ENCODE measurements around the gene PTPRT. TPM values are rescaled to one million over a fixed set of nuclear protein-coding genes. Genes with fewer than 3 reads are reported as not detected.

PTPRT gene
- total RNA-seq, 1 experiment from 2014 or later = not detected

GRCh38 chr20:42886046-42886445, 303.7 kb downstream of the PTPRT start:
- ChIA-PET RAD21 (ENCODE audit: low non-redundant PET in 1 of 2, low total read pairs in 2 of 2, uncharacterized antibody in 2 of 2, unreplicated experiment in 2 of 2) (no interaction called here), POLR2A (no interaction called here), CTCF (no interaction called here)
- H3K4me3 ChIP-seq (replicated peaks in 1 of 2; ENCODE audit: low read depth in 1 of 2, low read length in 2 of 2) = no peak overlapping the region
- no peaks in the 10 kb centered on the region for H3K9me2 ChIP-seq (ENCODE audit: insufficient read depth)
- DNase-seq (ENCODE audit: low read depth, low spot score) = no peak
- no peaks in the 10 kb centered on the region for H3K27me3 ChIP-seq (ENCODE audit: insufficient read depth, low read length)
- no peak overlapping the region for H3K27ac ChIP-seq (ENCODE audit: low read depth, low read length)
- TF ChIP-seq CBX3 (IDR thresholded peaks at IDR 0.05; ENCODE audit: low read depth) = no peak
- no peak for TF ChIP-seq ZFX (IDR thresholded peaks at IDR 0.05)
- no peak for TF ChIP-seq FOSL1 (IDR thresholded peaks at IDR 0.05; ENCODE audit: low read depth)
- no peak for TF ChIP-seq ZBTB33 (IDR thresholded peaks at IDR 0.05; ENCODE audit: extremely low read depth, insufficient replicate concordance, low read length)
- no peak for TF ChIP-seq ELF1 (IDR thresholded peaks at IDR 0.05; ENCODE audit: borderline replicate concordance, low read depth)
- no TSS peak for BruUV-seq (replicated peaks)
- H4K20me1 ChIP-seq (ENCODE audit: insufficient read depth) = no peaks in the 10 kb centered on the region
- H3K36me3 ChIP-seq (ENCODE audit: control insufficient read depth in 1 of 2, insufficient read depth in 2 of 2, low read length in 2 of 2) = no peaks in the 10 kb centered on the region
- H3K4me1 ChIP-seq (ENCODE audit: control insufficient read depth in 1 of 2, insufficient read depth in 2 of 2, low read length in 2 of 2) = no peaks in the 10 kb centered on the region
- no peaks in the 10 kb centered on the region for H3K79me2 ChIP-seq (ENCODE audit: insufficient read depth, low read length)
- ATAC-seq = no peak
- no peak overlapping the region for H3K4me2 ChIP-seq (ENCODE audit: low read length)
- H2AFZ ChIP-seq (ENCODE audit: low read depth, low read length, poor library complexity, severe bottlenecking) = no peak overlapping the region
- no peak overlapping the region for H3K9ac ChIP-seq (ENCODE audit: low read length)
- intact Hi-C loops (cut with micrococcal nuclease) = no loop called here
- peaks cover 20 to 27% of the 10 kb centered on the region in 2 experiments; a peak in 2 of 4 replicates for H3K9me3 ChIP-seq (ENCODE audit: control insufficient read depth in 1 of 2, insufficient read depth in 1 of 2, low read depth in 1 of 2, low read length in 2 of 2)

GRCh38 chr20:42875581-42875980, 314.1 kb downstream of the PTPRT start:
- Histone ChIP-seq H3K4me1 (ENCODE audit: control insufficient read depth in 1 of 2, insufficient read depth in 2 of 2, low read length in 2 of 2) (no peaks in the 10 kb centered on the region), H3K36me3 (ENCODE audit: control insufficient read depth in 1 of 2, insufficient read depth in 2 of 2, low read length in 2 of 2) (no peaks in the 10 kb centered on the region), H2AFZ (ENCODE audit: low read depth, low read length, poor library complexity, severe bottlenecking) (no peak overlapping the region), H3K4me2 (ENCODE audit: low read length) (no peak overlapping the region), H3K27ac (ENCODE audit: low read depth, low read length) (no peak overlapping the region), H4K20me1 (ENCODE audit: insufficient read depth) (no peaks in the 10 kb centered on the region), H3K9me3 (ENCODE audit: control insufficient read depth in 1 of 2, insufficient read depth in 1 of 2, low read depth in 1 of 2, low read length in 2 of 2) (peaks cover 7 to 19% of the 10 kb centered on the region in 2 experiments; a peak in 2 of 4 replicates), H3K27me3 (ENCODE audit: insufficient read depth, low read length) (no peaks in the 10 kb centered on the region), H3K4me3 (replicated peaks in 1 of 2; ENCODE audit: low read depth in 1 of 2, low read length in 2 of 2) (no peak overlapping the region), H3K9me2 (ENCODE audit: insufficient read depth) (no peaks in the 10 kb centered on the region), H3K9ac (ENCODE audit: low read length) (no peak overlapping the region), H3K79me2 (ENCODE audit: insufficient read depth, low read length) (no peaks in the 10 kb centered on the region)
- intact Hi-C loops (cut with micrococcal nuclease) = no loop called here
- ATAC-seq = no peak
- no TSS peak for BruUV-seq (replicated peaks)
- ChIA-PET RAD21 (ENCODE audit: low non-redundant PET in 1 of 2, low total read pairs in 2 of 2, uncharacterized antibody in 2 of 2, unreplicated experiment in 2 of 2) (no interaction called here), CTCF (no interaction called here), POLR2A (no interaction called here)
- no peak for TF ChIP-seq SIN3A (IDR thresholded peaks at IDR 0.05; ENCODE audit: low read depth)
- DNase-seq (ENCODE audit: low read depth, low spot score) = no peak

Data from HCT116 (cell line).